T-helper 2 cell treated with Interferon-gamma antibody and Interleukin-4, amounts not matched to agents 100 ng/mL and 5 ng/mL, for 36 hours (primary cell): ENCODE data around the gene TRPC4. TPM values are rescaled to one million over a fixed set of nuclear protein-coding genes. Genes with fewer than 3 reads are reported as not detected.

ENCODE experiments used
- intact Hi-C: fragments of 100-400 bp; cut with micrococcal nuclease; formaldehyde crosslinking; loops from one replicate; pipeline ENCODE4 v1.15.1; 2023
- total RNA-seq: library from RNA; stranded (reverse); gene quantifications from 2 replicates; pipeline ENCODE4 v1.2.3, GENCODE V29; 2022

TRPC4 gene
- total RNA-seq, 1 donor from 2014 or later = not detected

DNA sequence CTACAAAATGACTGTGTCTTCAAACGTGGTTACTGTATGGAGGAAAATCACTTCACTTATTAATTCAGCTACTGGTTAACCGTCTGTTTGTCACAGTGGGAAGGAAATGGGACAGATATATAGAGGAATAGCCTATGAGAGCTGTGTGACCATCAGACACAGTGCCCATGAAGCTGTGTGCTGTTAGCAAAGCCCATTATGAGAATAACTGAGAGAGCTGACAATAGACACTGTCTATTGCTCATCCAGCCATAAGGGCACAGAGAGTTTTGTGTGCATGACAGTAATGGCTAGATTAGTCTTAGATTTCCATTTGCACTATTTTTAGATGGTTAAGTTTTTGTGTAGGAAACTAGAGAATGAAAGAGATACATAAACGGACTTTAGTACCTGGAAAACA is 206.9 kb downstream of the TRPC4 start:
- intact Hi-C loops = no loop called here

DNA sequence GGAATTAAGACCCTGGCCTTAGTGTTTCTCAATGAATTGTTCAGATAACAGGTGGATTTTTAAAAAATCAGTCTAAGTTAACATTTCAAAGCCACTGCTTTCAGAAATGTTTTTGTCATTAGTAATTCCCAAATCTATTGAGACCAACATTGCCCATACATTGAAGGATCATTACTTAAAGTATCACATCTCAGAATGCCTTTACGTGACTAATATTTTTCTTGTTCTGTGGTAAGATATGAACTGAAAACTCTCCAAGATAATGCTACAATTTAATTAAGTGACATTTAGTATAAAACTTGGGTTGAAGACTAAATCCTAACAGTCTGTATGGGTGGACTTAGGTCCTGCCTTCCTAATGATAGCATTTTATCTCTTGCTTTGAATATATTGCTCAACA is 211.6 kb downstream of the TRPC4 start:
- intact Hi-C loops = no loop called here

DNA sequence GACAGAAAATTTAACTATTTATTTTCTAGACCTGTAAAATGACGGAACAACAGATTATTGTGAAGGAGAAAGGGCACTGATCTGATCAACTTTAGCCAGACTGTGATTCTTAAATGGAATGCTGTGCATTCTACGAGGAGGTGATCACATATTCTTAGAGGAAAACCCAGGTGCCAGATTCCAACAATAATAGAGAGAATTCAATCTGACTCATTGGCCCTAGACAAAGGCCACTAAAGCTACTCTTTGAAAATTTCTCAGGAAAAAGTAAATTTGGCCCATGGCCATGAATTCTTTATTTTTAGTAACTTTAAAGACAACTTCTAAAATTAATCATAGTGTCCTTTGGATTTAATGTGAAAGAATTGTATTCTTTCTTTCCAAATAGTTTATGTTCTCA is 212.4 kb downstream of the TRPC4 start:
- intact Hi-C loops = no loop called here

DNA sequence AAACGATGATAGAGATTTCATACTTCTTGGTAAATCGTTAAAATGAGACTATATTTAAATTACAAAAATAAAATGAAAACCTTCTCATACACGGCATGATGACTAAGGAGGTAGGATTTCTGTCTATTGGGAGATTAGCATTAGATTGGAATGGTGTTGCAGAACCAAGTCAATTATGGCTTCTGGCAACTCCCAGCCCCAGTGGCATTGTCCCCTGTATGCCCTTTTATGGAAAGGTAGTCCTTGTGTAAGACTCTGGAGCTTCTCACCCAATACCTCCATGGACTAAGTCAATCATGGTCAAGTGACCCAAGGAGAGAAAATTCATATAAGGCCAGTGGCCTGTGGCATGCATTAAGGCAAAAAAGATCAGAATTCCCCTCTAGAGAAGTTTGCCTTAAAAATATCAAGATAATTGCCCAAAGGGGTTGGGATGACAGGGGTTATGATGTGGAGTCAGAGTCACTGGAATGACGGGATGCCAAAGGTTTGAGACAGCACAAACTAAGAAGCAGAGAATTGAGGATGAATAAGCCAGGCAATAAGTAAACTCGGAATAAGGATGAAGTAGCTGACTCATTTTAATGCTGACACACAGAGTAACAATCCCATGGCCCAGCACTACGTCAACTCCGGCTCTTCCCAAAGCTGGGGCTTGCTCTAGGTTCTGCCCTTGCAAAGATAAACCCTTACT is 213.2 kb downstream of the TRPC4 start:
- intact Hi-C loops = no loop called here

DNA sequence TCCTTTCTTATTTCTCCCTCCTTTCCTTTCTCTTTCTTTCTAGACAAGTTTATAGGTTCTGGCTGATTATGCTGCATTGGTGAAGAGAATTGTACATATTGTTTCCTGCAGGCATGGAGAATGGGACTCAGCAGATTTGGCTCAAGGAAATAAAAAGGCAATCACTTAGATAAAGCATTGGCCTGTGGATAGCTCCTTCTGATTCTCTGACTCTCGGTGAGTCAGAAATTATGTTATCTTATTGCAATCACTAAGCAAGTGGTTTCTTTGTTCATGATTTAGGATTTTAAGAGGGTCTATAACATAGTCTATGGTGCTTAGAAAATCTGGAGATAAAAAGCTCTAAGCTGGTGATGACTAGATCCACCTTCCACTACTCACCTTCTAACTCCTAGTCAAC is 217.0 kb downstream of the TRPC4 start:
- intact Hi-C loops = no loop called here

DNA sequence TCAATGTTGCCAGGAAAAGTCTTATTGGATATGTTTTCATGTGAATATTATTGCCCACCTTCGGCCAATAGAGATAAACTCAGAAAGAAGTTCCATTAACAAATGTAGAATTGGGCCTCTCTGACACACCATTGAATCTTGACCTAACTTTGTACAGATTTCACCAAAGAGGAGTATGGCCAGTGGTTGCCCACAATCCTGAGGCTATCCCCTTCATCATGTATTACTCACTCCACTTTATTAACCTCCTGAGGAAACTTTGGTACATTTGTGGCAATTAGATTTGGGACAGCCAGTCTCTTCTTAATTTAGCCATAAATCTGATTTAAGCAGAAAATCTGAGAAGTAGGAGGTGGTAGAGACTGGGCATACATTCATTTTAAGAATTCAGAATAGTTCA is 217.7 kb downstream of the TRPC4 start:
- intact Hi-C loops = no loop called here

DNA sequence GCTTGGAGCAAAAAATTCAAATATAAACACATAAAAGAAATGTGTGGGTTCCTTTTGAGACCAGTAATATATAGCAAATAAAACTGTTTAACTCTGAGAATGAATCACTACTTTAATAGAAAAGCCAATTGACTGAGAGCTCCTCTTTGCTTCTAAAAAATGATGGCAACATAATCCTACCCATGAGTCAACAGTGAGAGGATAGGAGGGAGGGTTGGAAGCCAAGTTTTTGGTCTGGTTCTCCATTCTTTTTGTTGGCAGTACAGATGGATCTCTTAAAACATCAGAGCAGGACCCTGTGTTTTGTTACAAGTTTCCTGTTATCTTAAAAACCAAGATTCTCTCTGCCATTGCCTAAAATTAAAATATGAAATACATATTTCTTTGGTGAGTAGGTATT is 221.0 kb downstream of the TRPC4 start:
- intact Hi-C loops = no loop called here

DNA sequence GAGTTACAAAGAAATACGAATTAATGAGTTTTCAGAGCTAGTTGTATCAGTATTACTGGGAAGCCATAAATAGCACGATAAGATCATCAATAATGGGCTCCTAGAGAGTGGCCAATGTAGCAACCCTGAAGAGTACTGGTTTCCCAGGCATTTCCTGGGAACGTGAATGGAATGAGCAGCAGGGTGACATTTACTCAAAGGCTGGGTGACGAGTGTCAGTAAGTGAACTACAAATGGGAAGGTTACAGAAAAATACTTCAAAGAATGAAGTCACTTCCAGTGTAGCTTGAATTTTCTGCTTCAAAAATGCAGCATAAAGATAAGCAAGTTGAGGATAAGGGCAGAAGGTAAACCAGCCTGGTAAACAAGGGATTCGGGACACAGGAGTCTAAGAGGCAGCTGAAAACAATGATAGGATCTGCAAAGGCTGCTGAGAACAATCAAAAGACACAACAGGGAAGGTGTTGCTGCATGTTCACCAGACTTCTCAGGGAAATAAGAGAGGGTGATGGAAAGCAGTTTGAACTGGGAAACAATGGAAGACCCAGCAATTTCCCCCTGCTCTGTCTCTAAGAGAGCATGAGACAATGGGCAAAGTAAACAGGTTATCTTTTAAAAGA is 222.4 kb downstream of the TRPC4 start:
- intact Hi-C loops = no loop called here

DNA sequence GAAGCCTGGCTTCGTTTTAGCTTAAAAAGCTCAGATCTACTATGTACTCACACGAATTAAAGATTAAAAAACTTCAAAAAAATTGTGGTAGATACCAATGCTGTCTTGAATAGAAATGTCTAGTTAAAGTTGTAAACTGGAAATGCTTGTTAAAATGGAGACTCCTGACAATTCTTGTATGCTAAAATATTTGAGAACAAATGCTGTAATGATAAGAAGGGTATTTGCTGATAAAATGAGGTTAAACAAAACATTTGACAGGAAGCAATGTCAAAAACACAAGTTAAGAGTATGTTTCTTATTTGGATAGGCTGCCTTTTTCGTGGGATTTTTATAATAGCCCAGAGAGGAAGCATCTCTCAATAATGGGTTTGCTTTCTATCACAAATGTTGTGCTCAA is 223.0 kb downstream of the TRPC4 start:
- intact Hi-C loops = no loop called here

DNA sequence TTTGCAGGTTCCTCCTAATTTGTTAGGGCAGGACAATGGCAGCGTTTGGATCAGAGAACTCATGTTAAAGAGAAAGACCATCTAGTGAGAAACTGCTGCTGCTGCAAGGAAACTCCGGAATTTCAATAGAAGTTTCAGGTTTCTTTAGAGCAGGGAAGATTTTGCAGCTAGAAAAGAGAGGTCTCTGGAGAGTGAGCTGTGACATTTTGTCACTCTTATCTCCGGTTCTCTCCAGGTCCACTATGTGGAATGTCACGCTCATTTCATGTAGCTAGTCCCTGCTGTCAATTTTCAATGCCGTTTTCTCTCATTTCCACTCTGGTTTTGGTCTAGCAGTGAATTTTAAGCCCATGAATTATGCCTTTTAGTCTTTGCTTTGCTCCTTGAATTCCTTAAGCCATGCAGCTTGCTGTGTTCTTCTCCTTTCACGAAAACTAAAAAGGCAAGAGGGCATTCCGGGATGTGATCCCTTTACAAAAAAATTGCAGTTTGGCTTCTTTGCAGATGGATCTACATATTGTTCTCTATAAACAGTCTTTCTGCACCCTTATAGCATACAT is 224.3 kb downstream of the TRPC4 start:
- intact Hi-C loops = no loop called here

DNA sequence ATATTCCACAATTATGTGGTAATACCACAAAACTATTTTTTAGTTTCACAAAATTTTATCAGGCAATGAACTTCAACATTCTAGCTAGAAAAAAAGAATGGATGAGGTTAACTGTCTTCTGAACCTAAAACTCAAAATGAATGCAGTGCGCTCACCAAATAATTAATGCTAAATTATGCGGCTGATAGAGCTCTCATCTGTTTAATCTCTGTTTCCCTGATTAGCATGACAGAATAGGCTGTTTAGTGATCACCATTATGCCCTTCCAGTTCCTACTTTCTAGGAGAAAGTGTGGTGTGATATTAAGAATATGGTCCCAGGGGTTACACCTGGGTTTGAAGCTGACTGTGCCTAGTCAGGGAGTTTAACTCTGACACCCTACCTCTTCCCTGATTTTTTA is 228.2 kb downstream of the TRPC4 start:
- intact Hi-C loops = no loop called here

DNA sequence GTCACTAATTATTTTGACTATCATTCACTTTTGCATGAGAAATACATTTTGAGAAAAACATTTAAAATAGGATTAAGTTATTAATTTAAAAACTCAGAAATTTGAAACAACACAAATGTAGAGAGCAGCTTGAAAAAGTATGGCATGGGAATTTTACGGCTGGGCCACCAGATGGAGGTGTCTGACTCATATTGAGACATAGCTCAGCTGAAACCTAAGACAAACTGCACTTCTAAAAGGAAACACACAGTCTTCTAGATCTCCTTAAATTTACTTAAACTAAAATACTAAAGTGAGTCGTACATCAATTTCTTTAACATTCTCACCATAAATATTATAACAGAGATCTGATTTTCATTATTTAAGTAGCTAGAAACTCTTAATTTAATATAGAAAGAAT is 229.1 kb downstream of the TRPC4 start:
- intact Hi-C loops = no loop called here

DNA sequence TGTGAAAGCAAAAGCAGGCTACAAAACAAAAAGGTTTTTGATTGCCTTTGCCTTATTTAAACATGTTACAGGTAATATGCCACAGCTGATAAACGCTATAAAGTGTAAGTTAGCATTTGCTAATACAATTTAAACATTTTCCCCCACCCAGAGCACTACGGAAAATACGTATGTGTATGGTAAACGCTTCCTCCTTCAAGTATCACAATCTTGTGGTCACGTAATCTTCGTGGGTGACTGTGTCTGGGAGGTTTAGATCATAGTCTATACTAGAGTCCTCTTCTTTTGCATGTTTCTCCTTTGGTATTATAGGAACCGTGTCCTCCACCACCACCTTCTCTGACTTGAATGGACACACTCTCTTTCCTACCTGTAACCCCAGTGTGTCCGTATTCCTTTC is 232.9 kb downstream of the TRPC4 start:
- intact Hi-C loops = no loop called here

DNA sequence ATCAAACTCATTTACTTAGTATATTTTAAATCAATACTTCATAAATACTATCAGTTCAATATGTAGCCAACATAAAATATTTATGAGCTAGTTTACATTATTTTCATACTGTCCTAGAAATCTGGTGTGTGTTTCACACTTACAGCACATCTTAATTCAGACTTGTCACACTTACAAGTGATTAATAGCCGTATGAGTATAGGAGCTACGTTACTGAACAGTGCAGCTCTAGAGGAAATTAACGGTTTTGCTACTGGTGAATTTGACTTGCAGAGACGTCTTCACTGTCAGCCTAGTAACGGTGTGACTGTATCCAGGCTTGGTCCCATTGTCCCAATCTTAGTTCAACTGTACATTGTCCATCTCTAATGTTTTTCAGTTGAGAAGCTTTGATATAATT is 237.3 kb downstream of the TRPC4 start:
- intact Hi-C loops = no loop called here

DNA sequence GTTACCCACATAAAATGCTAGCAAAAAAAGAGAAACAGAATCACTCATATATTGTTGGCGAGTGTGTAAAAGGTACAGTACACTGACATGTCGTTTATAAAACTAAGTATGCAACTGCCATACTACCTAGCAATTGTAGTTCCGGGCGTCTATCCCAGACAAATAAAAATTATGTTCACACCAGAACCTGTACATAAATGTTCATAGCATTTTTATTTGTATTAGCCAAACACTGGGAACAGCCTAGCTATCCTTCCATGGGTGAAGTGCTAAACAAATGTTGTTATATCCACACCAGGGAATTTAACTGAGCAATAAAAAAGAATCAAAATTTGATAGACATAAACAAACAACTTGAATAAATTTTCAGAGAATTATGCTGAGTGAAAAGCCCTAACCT is 242.1 kb downstream of the TRPC4 start:
- intact Hi-C loops = no loop called here

DNA sequence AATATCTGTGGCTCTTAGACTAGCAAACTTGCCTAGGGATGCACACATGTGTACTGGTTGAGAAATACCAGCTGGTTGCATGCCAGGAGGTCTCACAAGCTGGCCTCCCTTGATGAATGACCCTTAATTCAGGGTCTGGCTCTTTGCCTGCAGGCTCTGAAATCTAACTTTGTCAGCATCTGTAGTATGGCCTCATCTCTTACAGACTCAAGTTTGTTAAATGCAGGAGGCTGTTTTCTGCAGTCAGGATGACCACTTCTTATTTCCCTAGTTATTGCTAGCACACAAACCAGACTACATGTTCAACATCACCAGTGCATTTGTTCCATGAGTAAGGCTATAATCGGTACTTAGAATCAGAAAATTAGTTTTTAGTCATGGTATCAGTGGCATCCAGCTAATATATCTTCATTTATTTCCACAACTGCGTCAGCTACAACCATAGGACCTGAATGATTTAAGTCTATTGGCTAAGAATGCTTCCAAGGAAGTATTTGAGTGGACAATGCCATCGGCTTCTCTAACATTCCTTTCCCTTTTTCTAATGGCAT is 247.7 kb downstream of the TRPC4 start:
- intact Hi-C loops = no loop called here

DNA sequence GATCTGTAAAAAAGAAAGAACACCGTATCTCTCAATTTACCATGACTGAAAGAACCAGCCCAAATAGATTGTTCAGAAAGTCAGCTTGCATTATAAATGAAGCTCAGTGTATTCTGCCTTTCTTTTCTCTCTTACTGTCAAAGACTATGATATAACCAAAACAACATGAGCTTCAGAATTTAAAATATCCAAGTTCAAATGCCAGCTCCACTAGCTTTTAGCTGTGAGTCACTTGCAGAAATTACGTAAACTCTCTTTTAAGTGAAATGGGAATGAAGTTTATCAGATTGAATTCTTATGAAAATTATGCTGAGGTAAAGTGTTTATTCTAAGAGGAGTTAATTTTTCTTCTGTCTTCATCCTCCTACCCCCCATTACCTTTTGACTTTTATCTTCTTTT is 251.0 kb downstream of the TRPC4 start:
- intact Hi-C loops = no loop called here

DNA sequence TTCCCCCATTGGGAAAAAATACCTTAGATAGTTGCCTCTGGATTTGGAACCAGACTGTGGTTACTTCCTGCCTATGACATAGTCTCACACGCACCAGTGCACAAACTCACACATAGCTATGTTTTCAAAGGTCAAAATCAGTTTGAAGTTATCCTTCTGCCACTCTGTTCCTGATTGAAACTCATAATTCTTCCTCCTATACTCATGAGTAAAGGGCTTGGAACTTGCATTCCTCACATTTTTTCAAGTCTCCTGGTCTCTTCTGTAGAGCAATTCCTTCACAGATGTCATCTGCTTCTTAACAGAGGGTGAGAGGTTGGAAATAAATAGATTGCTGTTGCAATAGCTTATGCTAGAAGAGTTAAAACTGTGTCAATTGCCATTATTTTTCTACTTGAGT is 252.4 kb downstream of the TRPC4 start:
- intact Hi-C loops = no loop called here

DNA sequence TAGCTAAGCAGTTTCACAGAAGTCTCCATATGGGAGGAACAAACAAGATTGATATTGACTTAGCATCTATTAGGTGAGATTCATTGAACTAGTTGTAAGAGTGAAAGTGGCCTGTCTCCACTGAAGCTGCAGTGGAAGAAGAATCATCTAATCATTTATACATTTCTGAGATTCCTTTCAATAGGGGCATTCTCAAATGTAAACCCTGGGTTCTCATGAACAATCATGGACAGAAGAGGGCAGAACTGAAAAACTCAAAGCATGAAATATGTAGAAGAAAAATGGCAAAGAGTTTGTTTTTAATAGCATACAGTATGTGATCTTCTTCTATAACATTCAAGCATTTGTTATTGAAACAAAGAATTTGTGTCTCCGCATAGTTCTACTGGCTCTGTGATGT is 253.4 kb downstream of the TRPC4 start:
- intact Hi-C loops = no loop called here

DNA sequence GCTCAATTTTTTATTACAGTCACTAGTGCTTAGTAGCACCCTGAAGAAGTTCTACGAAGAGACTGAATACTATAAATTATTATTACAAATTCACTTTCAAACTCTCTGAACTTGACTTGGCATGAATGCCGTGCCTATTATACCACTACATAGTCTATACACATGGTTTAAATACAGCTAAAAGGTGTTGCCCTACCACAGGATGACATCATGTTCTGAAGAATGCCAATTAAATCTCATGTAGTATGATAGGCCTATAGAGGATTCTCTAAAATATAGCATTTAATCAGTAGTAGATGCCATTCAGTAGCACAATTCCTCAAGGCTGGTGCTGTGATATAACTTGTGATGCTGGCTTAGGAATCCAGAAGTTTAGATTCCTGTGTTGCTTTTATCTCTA is 254.3 kb downstream of the TRPC4 start:
- intact Hi-C loops = no loop called here

DNA sequence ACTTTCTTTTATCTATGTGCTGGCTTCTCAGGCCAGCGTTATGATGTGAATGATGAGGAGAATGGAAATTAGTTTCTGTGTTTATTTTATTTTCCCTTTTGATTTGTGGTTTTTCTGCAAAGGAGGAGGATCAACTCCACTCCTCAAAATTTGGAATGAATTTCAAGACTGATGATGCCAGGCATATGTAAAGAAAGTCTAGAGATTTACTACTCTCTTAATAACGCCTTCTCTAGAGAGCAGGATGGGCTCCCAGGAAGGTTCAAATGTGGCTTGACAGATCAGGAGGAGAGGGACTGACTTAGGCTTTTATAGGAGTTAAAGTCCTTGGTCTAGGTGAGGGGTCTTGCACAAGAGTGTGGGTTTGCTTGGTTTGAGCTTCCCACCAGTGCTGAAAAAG is 255.9 kb downstream of the TRPC4 start:
- intact Hi-C loops = no loop called here

DNA sequence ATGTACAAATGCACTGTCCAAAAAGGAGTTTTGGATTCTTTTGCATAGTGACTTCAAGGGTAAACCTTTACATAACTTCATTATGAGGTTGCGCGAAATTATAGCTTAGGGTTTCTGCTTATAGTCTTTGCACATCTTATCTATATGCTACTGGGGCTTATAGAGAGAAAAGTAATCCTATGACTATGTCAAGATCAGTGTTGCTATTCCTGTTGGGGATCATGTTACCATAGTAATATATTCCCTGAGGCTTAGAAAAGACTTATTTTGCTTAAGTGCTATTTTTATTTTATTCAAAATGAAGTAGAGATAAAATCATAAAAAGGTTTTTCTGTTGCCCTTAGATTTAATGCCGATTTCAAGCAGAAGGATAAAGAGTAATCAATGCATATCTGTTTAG is 256.3 kb downstream of the TRPC4 start:
- intact Hi-C loops = no loop called here

DNA sequence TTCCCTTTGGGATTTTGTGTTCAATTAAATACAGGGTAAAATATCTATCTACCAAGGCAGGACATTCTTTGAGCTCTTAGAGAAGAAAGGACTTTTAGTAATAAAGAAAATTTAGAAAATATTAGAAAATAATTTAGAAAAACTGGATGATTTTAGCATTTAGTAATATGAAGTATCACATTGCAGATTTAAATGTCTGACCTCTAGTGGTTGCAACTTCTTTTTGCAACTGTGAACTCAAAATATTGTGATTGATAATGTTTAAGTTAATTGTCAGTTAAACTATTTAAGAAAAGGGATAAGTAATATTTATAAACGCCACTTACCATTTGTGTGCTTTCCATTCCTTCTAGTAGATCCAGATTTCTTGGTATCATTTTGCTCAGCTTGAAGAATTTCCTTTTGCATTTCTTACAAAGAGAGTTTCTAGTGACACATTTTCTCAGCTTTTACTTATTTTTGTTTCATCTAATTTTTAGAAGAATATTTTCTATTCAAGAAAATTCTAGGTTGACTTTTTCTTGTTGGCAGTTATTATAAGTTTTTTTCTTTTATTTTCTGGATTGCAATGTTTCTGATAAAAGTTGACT is 260.7 kb downstream of the TRPC4 start:
- intact Hi-C loops = no loop called here
